ENCODE data around the gene DNAJC5.

Gene DNAJC5

DNA sequence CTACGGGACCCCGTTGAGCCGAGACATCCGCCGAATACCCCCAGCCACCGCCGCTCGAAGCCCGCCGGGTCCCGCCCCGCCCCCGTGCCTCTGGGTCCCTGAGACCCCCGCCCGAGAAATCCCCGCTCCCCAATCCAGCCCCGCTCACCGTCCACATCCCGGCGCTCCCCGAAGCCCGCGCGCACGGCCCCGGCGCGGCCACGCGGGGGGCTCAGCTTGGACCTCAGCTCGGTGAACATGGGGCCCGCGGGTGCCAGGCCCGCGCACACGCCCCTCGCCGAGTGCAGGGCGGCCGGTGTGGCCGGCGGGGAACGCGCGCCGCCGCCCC, 84.3 kb downstream of the DNAJC5 start:
- no peak for DNase-seq (ENCODE audit: low read depth)
- TF ChIP-seq, protein P1, sequence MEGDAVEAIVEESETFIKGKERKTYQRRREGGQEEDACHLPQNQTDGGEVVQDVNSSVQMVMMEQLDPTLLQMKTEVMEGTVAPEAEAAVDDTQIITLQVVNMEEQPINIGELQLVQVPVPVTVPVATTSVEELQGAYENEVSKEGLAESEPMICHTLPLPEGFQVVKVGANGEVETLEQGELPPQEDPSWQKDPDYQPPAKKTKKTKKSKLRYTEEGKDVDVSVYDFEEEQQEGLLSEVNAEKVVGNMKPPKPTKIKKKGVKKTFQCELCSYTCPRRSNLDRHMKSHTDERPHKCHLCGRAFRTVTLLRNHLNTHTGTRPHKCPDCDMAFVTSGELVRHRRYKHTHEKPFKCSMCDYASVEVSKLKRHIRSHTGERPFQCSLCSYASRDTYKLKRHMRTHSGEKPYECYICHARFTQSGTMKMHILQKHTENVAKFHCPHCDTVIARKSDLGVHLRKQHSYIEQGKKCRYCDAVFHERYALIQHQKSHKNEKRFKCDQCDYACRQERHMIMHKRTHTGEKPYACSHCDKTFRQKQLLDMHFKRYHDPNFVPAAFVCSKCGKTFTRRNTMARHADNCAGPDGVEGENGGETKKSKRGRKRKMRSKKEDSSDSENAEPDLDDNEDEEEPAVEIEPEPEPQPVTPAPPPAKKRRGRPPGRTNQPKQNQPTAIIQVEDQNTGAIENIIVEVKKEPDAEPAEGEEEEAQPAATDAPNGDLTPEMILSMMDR (IDR thresholded peaks at IDR 0.05; ENCODE audit: low read depth, low read length, missing control alignments) = no peak
- in situ Hi-C loops (cut with HindIII; ENCODE audit: low sequenced_read_pairs) = no loop called here
- H3K4me3 ChIP-seq (ENCODE audit: low read depth, low read length) = peak overlapping the region; percentile 88

DNA sequence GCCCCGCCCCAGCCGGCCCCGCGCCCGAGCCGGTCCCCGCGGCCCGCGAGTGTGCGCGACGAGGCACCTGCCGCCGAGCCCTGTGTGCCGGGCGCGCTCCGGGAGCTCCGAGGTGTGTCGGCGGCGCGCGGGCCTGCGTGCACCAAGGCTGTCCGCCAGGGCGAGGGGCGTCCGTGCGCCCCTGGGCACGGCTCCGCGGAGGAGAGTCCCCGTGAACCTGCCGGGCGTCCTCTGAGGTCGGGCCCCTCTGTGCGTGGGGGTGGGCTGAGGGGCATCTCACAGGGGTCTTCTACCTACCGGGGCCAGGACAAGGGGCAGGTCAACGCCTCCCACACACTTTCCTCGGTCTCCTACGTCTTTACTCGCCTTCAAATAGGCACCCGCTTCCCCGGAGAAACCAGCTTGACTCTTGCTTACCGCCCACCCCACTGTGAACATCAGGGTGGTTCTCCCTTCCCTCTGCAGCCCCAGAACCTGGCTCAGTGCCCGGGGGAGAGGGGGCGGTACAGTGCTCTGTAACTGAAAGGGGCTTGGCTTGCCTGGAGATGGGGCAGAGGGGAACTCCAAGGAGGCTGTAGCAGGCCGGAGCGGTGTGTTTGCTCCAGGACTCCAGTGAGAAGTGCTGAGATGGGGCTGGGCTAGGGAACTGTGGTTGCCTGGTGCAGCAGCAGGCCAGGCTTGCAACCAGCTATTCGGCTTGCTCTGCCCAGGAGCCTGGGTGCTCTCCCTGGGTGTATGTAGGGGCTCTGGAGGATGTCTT, 84.8 kb downstream of the DNAJC5 start, which contains the start of gene SAMD10:
SAMD10 (minus strand) TSS at position 86 of the 760 bp plus-strand sequence. CDS start 175 bp downstream, outside the sequence.
- no peak for DNase-seq (ENCODE audit: low read depth)
- in situ Hi-C loops (cut with HindIII; ENCODE audit: low sequenced_read_pairs) = no loop called here
- TF ChIP-seq, protein P1 (IDR thresholded peaks at IDR 0.05; ENCODE audit: low read depth, low read length, missing control alignments) = no peak
- peak within 1 kb of the TSS; percentile 88 for H3K4me3 ChIP-seq (ENCODE audit: low read depth, low read length)

DNA sequence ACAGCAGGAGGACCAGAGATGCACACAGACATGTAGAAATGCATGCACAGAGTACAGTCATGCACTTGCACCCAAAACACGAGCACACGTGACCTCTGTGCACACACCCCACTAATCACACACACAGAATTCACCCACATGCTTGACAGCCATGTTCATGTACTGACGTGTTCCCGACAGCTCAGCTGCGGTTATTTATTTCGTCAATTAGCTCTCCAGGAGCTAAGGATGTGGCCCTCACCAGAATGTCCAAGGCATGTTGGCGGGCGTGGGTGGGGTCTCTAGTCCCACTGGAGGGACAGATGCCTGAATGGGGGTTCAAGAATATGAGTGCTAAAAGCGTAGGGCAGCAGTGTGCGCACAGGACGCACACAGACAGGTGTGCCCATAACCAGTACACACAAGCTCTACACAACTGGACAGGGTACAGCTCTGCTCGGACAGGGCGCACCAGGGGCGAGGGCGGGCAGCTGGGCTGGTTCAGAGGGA, 85.4 kb downstream of the DNAJC5 start:
- no peak for DNase-seq (ENCODE audit: low read depth)
- peak overlapping the region; percentile 88 for H3K4me3 ChIP-seq (ENCODE audit: low read depth, low read length)
- TF ChIP-seq, protein P1 (IDR thresholded peaks at IDR 0.05; ENCODE audit: low read depth, low read length, missing control alignments) = no peak
- in situ Hi-C loops (cut with HindIII; ENCODE audit: low sequenced_read_pairs) = no loop called here

DNA sequence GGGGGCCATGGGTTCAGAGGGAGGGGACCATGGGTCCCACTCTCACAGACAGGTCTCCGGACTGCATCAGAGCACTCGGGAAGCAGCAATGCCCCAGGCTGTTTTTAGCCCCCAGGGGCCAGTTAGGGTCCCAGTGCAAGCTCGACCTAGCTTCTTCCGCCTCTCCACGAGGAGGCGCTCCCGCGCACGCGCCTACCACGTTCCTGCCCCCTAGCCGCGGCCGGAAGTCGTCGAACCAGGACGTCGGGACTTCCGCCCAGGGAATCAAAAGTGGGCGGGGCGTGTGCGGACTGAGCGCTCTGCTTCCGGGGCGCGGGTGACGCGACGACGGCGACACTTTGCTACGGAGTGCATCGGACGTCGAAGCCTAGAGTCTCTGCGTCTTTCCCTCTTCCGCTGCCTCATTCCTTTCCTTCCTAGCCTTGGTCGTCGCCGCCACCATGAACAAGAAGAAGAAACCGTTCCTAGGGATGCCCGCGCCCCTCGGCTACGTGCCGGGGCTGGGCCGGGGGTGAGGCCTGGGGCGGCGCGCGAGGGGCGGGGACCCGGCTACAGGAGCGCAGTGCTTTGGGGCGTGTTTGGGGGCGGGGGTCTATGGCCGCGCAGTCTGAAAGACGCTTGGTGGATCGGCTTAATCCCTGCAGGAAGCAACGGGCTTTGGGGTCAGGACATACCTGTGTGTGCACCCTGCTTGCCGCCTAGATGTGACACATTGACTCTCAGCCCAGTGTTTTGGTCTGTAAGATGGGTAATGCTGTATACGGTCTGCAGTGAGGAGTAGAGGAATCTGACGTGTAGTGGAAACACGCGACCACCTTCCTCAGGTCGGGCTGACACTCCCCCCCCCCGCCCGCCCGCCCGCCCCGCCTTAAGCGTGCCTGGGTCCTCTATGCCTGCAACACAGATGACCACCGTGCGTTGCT, 86.1 kb downstream of the DNAJC5 start, which contains the start of gene PRPF6:
PRPF6 (plus strand) TSS at position 327 of the 923 bp plus-strand sequence; CDS start at position 441, 114 bp downstream.
- peak within 1 kb of the TSS; percentile 88 for H3K4me3 ChIP-seq (ENCODE audit: low read depth, low read length)
- in situ Hi-C loops (cut with HindIII; ENCODE audit: low sequenced_read_pairs) = no loop called here
- TF ChIP-seq, protein P1 (IDR thresholded peaks at IDR 0.05; ENCODE audit: low read depth, low read length, missing control alignments) = peak; percentile 91
- peak; percentile 77 for DNase-seq (ENCODE audit: low read depth)

DNA sequence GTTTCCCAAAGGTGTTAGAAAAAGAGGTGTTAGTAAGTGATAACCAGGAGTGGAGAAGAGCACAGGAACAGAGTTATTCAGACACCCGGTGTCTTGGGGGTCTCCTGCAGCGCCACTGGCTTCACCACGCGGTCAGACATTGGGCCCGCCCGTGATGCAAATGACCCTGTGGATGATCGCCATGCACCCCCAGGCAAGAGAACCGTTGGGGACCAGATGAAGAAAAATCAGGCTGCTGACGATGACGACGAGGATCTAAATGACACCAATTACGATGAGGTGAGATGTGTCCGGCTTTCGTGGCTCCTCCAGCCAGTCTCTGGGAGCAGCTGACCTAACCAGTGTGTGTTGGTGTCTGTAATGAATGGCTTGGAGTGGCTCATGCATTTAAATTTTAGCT, 88.0 kb downstream of the DNAJC5 start:
- TF ChIP-seq, protein P1 (IDR thresholded peaks at IDR 0.05; ENCODE audit: low read depth, low read length, missing control alignments) = no peak
- in situ Hi-C loops (cut with HindIII; ENCODE audit: low sequenced_read_pairs) = no loop called here
- no peak overlapping the region for H3K4me3 ChIP-seq (ENCODE audit: low read depth, low read length)
- DNase-seq (ENCODE audit: low read depth) = no peak
